HG02610 (cell line): ENCODE data around the gene C16orf95.
A peak's percentile ranks its signal among the peaks of the same experiment; 100 is the strongest.
"Not testable (repeated sequence)": the region's sequence is repeated elsewhere in the genome, so short reads cannot be mapped to it uniquely, and the experiment has no call there.

Experiments
- ATAC-seq: cut with Tn5 transposase; IDR thresholded peaks from one replicate; pipeline ENCODE4 v1.9.1; 2021; ENCODE audit warnings: mild to moderate bottlenecking, moderate library complexity; ENCODE audit not compliant: unreplicated experiment

The C16orf95 gene

GRCh38 chr16:87316923-87317749 lies at the start of gene C16orf95:
Gene C16orf95 (minus strand): TSS chr16:87317392. CDS start chr16:87317242, 150 bp downstream.
- ATAC-seq, result peak; percentile 94

GRCh38 chr16:87366930-87367329 lies 49.7 kb upstream of the C16orf95 start:
- ATAC-seq, result no peak

- no peak for ATAC-seq
Observed at GRCh38 chr16:87366288-87366687, 49.1 kb upstream of the C16orf95 start.

GRCh38 chr16:87365021-87365713 lies 48.0 kb upstream of the C16orf95 start:
- no peak for ATAC-seq

GRCh38 chr16:87363771-87364455 lies 46.7 kb upstream of the C16orf95 start:
- no peak for ATAC-seq

GRCh38 chr16:87362828-87363559 lies 45.8 kb upstream of the C16orf95 start:
- not testable (repeated sequence) for ATAC-seq

GRCh38 chr16:87361916-87362619 lies 44.9 kb upstream of the C16orf95 start:
- no peak for ATAC-seq

- no peak for ATAC-seq
Observed at GRCh38 chr16:87360862-87361610, 43.8 kb upstream of the C16orf95 start.

- ATAC-seq, result no peak
Observed at GRCh38 chr16:87359121-87359520, 41.9 kb upstream of the C16orf95 start.

GRCh38 chr16:87358696-87359095 lies 41.5 kb upstream of the C16orf95 start:
- ATAC-seq, result no peak

GRCh38 chr16:87358250-87358649 lies 41.1 kb upstream of the C16orf95 start:
- no peak for ATAC-seq

GRCh38 chr16:87356491-87356853 lies 39.3 kb upstream of the C16orf95 start:
- ATAC-seq, result no peak

- no peak for ATAC-seq
Observed at GRCh38 chr16:87353613-87354012, 36.4 kb upstream of the C16orf95 start.

GRCh38 chr16:87352818-87353217 lies 35.6 kb upstream of the C16orf95 start:
- no peak for ATAC-seq

GRCh38 chr16:87351320-87351698 lies 34.1 kb upstream of the C16orf95 start:
- no peak for ATAC-seq

GRCh38 chr16:87350681-87351319 lies 33.6 kb upstream of the C16orf95 start:
- no peak for ATAC-seq

- ATAC-seq, result no peak
Observed at GRCh38 chr16:87350031-87350430, 32.8 kb upstream of the C16orf95 start.

- ATAC-seq, result no peak
Observed at GRCh38 chr16:87348616-87349157, 31.5 kb upstream of the C16orf95 start.
